A549 (cell line): ENCODE measurements around the gene MTPN. TPM values are rescaled to one million over a fixed set of nuclear protein-coding genes. Genes with fewer than 3 reads are reported as not detected.

ENCODE experiments used
- ATAC-seq, 2 experiments: fragments of 200-7000 bp in 1 of 2; fragments of >200 bp in 1 of 2; cut with Nextera tagmentation in 1 of 2; cut with Tn5 transposase in 1 of 2; 3 replicates each; pipeline versions ENCODE4 v1.8.0 to v1.9.1; 2018 to 2020; ENCODE audit warnings: mild to moderate bottlenecking in 1 of 2, moderate library complexity in 1 of 2
- CTCF ChIA-PET: fragments of 300-600 bp; sonication (Branson Sonifier 250); formaldehyde crosslinking; extraction: SDS; loops from one replicate; lab custom pipeline; 2021; ENCODE audit warnings: antibody characterized with exemption, inconsistent platforms; lab: Yijun Ruan, JAX
- POLR2A ChIA-PET: fragments of 350-600 bp; formaldehyde crosslinking; extraction: SDS; loops from one replicate; lab custom pipeline; 2021; ENCODE audit warnings: antibody characterized with exemption, inconsistent platforms; lab: Yijun Ruan, JAX
- DNase-seq, 2 experiments: peaks; one replicate each; pipeline versions ENCODE4 v3.0.0 to v3.0.0-alpha.2; 2011 to 2016; ENCODE audit warnings: low read depth in 1 of 2, low spot score in 1 of 2
- FAIRE-seq: peaks from 2 replicates; lab custom pipeline; 2011; peaks lifted over from hg19 to GRCh38; lab: Jason Lieb, UNC
- H3K27ac ChIP-seq, 2 experiments: fragments of >200 bp; sonication (Bioruptor Twin); formaldehyde crosslinking; 3 replicates each; pipeline ENCODE4 v1.5.1; 2016 to 2017
- H3K4me1 ChIP-seq: fragments of >200 bp; sonication (Bioruptor Twin); formaldehyde crosslinking; 3 replicates; pipeline ENCODE4 v1.6.1; 2016
- H3K4me2 ChIP-seq: fragments of >200 bp; sonication (Bioruptor Twin); formaldehyde crosslinking; 3 replicates; pipeline ENCODE4 v1.6.1; 2016
- H3K4me3 ChIP-seq: fragments of >200 bp; sonication (Bioruptor Twin); formaldehyde crosslinking; 3 replicates; pipeline ENCODE4 v1.5.1; 2016
- H3K9me3 ChIP-seq: fragments of >200 bp; sonication (Bioruptor Twin); formaldehyde crosslinking; 3 replicates; pipeline ENCODE4 v1.6.1; 2016
- CBX2 ChIP-seq: fragments of 200-600 bp; sonication (generic); IDR thresholded peaks from 2 replicates; pipeline ENCODE4 v1.6.1; 2016; ENCODE audit warnings: low read depth, mild to moderate bottlenecking, borderline replicate concordance
- CTCF ChIP-seq: fragments of >200 bp; sonication (Bioruptor Twin); formaldehyde crosslinking; IDR thresholded peaks from 3 replicates; pipeline ENCODE4 v1.5.1; 2016
- HES2 ChIP-seq: fragments of >200 bp; sonication (Bioruptor Twin); formaldehyde crosslinking; IDR thresholded peaks from 2 replicates; pipeline ENCODE4 v1.6.1; 2016
- JUN ChIP-seq, 2 experiments: fragments of >200 bp; sonication (Bioruptor Twin); formaldehyde crosslinking; IDR thresholded peaks; 2 replicates in 1 of 2; 3 replicates in 1 of 2; pipeline ENCODE4 v1.6.1; 2016 to 2017
- KDM5A ChIP-seq: fragments of 200-600 bp; sonication (generic); IDR thresholded peaks from 2 replicates; pipeline ENCODE4 v1.6.1; 2016; ENCODE audit warnings: antibody characterized with exemption, mild to moderate bottlenecking
- MAFK ChIP-seq: fragments of 450-650 bp; IDR thresholded peaks from 2 replicates; pipeline ENCODE4 v1.6.1; 2014; ENCODE audit not compliant: partially characterized antibody
- MAZ ChIP-seq: fragments of 150-350 bp; IDR thresholded peaks from 2 replicates; pipeline ENCODE4 v1.6.1; 2014; ENCODE audit warnings: antibody characterized with exemption, low read depth, low read length, borderline replicate concordance
- PHF8 ChIP-seq: fragments of 200-600 bp; sonication (generic); IDR thresholded peaks from 2 replicates; pipeline ENCODE4 v1.6.1; 2016; ENCODE audit warnings: low read depth, mild to moderate bottlenecking, antibody characterized with exemption, moderate library complexity, borderline replicate concordance
- RAD21 ChIP-seq, 2 experiments: fragments of >200 bp in 1 of 2; sonication (Bioruptor Twin) in 1 of 2; formaldehyde crosslinking in 1 of 2; IDR thresholded peaks in 1 of 2; conservative IDR thresholded peaks in 1 of 2; 2 replicates in 1 of 2; 3 replicates in 1 of 2; pipeline ENCODE4 v1.6.1; 2012 to 2018; ENCODE audit warnings: inconsistent platforms in 1 of 2
- REST ChIP-seq: fragments of 200-600 bp; sonication (generic); IDR thresholded peaks from 2 replicates; pipeline ENCODE4 v1.6.1; 2016; ENCODE audit warnings: antibody characterized with exemption, mild to moderate bottlenecking, moderate library complexity
- TFCP2L1 ChIP-seq: fragments of 250-450 bp; sonication (Bioruptor Pico); IDR thresholded peaks from 2 replicates; pipeline ENCODE4 v1.5.0; 2021; ENCODE audit warnings: mild to moderate bottlenecking
- ZNF302 ChIP-seq: fragments of 250-450 bp; sonication (Bioruptor Pico); IDR thresholded peaks from 2 replicates; pipeline ENCODE4 v1.9.0; 2021; ENCODE audit warnings: inconsistent platforms, mild to moderate bottlenecking, moderate library complexity
- WGBS: methylation state at CpG from one replicate; pipeline ENCODE4 v1.1.6; 2017; ENCODE audit errors: missing lambda C conversion rate; 5-methylcytosine and 5-hydroxymethylcytosine counted together
- polyA plus RNA-seq, 4 experiments: library from polyadenylated mRNA; depleted of rRNA in 3 of 4; stranded (reverse); fragments of >200 nt; fragmentation: RNase III in 1 of 4; extraction: RNeasy Plus Mini Kit Qiagen cat#74134 plus additional on column Dnase treatment in 1 of 4; gene quantifications; 2 replicates in 3 of 4; 3 replicates in 1 of 4; pipeline ENCODE4 v1.2.3, GENCODE V29; 2011 to 2017

Gene MTPN
- polyA plus RNA-seq, 2 of the 4 experiments (the other 2 are of a cell fraction): 147 to 206 TPM

GRCh38 chr7:135990258-135990657, 13.1 kb upstream of the MTPN start:
- no peak for FAIRE-seq
- POLR2A ChIA-PET: no interaction called here
- H3K4me3 ChIP-seq: no peak overlapping the region
- DNase-seq: no peak
- CTCF ChIA-PET: interaction anchor here (1.3 to 4.0 kb wide), 3 partner anchors 11 to 189 kb away, joined by 4 to 14 read pairs (median 8); no protein-coding TSS in a partner anchor
- H3K27ac ChIP-seq: no peak overlapping the region
- no peaks in the 10 kb centered on the region for H3K9me3 ChIP-seq
- ATAC-seq: no peak
- WGBS: 11% methylated on average over 1 of the region's 1 CpG
- no peak overlapping the region for H3K4me2 ChIP-seq
- TF ChIP-seq CBX2 (no peak), JUN (IDR thresholded peaks at IDR 0.05) (no peak), REST (no peak), PHF8 (no peak), TFCP2L1 (CRISPR knock-in tag) (no peak), RAD21 (conservative IDR thresholded peaks at IDR 0.05 in 1 of 2, IDR thresholded peaks at IDR 0.05 in 1 of 2) (no peak), MAZ (no peak), HES2 (no peak)
- no peaks in the 10 kb centered on the region for H3K4me1 ChIP-seq

- WGBS: 74% methylated on average over 8 of the region's 8 CpGs
- FAIRE-seq (no peak), ATAC-seq (no peak), DNase-seq (no peak)
- POLR2A ChIA-PET: no interaction called here
- CTCF ChIA-PET: interaction anchor here (0.9 to 1.4 kb wide), 4 partner anchors 12 to 28 kb away, joined by 3 to 4 read pairs (median 4); no protein-coding TSS in a partner anchor
- Histone ChIP-seq H3K27ac (0 out of 6 replicates have a peak overlapping the region, but pooled peaks of 1 of the 2 experiments have one; percentile 32), H3K4me2 (peak overlapping the region; percentile 26; the same call in 1 of the 3 replicates), H3K4me3 (no peak overlapping the region), H3K4me1 (no peaks in the 10 kb centered on the region; the same call in 2 of the 3 replicates), H3K9me3 (no peaks in the 10 kb centered on the region)
- TF ChIP-seq MAFK (peak; percentile 8), ZNF302 (CRISPR knock-in tag) (no peak)
Measured at GRCh38 chr7:135981958-135982646, 4.9 kb upstream of the MTPN start.

GRCh38 chr7:135980665-135981180, 3.6 kb upstream of the MTPN start:
- TF ChIP-seq CTCF (no peak), HES2 (no peak), TFCP2L1 (CRISPR knock-in tag) (no peak), KDM5A (no peak)
- FAIRE-seq (no peak), DNase-seq (no peak), ATAC-seq (no peak)
- 58% methylated on average over 3 of the region's 3 CpGs for WGBS
- Histone ChIP-seq H3K4me2 (0 out of 3 replicates have a peak overlapping the region, but pooled peaks have one; percentile 18), H3K9me3 (no peaks in the 10 kb centered on the region), H3K4me3 (no peak overlapping the region), H3K4me1 (peaks cover 5% of the 10 kb centered on the region; the same call in 2 of the 3 replicates), H3K27ac (no peak overlapping the region)
- ChIA-PET POLR2A (no interaction called here), CTCF (interaction anchor here (0.6 to 1.2 kb wide), 2 partner anchors 14 to 178 kb away, joined by 3 to 4 read pairs; no protein-coding TSS in a partner anchor)
